ENCODE results near the gene SMPDL3B.

The SMPDL3B gene, protein sequence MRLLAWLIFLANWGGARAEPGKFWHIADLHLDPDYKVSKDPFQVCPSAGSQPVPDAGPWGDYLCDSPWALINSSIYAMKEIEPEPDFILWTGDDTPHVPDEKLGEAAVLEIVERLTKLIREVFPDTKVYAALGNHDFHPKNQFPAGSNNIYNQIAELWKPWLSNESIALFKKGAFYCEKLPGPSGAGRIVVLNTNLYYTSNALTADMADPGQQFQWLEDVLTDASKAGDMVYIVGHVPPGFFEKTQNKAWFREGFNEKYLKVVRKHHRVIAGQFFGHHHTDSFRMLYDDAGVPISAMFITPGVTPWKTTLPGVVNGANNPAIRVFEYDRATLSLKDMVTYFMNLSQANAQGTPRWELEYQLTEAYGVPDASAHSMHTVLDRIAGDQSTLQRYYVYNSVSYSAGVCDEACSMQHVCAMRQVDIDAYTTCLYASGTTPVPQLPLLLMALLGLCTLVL

DNA sequence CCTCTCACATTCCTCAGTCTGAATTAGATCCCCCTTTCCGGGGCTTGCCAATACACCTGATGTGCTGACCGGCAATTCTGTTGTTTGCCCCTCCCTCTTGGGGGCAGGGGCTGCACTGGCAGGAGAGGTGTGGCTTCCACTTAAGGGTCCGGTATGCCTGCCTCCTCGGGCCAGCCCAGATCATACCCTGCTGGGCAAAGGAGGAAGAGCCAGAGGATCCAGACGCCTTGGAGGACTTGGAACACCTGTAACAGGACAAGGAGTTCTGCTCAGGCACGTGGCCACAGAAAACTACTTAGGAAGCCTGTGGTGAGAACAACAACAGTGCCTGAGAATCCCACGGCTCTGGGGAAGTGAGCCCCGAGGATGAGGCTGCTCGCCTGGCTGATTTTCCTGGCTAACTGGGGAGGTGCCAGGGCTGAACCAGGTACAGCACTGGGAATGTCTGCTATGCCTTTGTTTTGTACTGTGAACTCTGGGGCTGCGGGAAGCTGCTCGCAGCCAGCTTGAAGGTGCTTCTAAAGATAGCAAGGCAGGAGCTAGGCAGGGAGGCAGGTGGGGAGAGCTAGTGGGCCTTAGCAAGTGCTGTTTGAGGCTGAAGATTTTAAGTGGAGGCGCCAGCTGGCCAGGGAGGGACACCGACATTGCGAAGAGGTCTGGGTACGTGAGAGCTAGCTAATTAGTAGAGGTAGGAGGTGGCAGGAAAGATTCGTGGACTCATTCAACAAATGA, at the start of gene SMPDL3B:
TSS of gene SMPDL3B (plus strand) at position 183 of the 732 bp plus-strand sequence. CDS start at position 367, 184 bp downstream.
- DNase-seq, result no peak

DNA sequence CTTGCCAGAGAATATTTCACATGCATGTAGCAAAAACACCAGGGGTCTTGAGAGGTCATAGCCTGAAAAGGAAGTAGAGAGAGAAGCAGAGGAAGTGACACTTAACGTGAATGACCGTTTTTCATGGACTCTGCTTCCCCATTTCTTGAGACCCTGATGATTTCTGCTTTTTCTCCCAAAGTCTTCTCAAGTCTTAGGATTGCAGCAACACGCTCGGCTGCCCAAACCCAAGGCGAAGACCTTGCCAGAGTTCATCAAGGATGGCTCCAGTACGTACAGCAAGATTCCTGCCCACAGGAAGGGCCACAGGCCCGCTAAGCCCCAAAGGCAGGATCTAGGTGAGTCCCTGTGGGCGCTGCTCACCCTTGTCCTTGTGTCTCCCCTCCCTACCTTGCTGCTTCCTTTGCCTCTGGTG, 49.7 kb upstream of the SMPDL3B start:
- DNase-seq, result peak; percentile 84 to 85

DNA sequence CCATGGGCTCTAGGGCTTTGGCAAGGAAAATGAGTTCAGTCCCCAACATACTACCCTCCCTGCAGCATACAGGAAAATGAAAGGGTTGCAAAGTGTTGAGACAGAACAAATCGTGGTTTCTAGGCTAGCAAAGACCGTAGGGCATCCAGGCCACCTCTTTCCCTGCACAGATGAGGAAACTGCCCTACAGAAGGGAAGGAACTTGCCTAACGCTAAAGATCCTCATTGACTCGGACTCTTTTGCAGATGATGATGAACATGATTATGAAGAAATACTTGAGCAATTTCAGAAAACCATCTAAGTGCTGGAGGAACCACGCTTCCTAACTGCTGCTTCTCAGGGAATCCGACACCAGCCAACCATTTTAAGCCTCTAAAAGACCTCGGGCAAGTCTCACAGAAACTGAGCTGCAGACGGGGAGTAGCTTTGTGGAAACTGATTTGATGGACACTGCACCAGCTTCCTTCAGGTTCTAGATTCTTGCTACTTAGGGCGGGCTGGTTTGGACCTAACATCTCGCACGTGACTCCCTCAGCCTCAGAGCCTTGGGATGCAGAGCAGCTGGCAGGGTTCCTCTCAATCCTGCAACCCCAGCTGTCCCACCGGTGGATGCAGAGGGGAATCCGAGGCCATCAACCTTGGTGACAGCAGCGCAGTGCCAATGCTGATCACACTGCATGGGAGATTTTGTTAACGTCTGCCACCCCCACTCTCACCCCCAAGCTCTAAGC, 49.0 kb upstream of the SMPDL3B start:
- DNase-seq, result peak; percentile 93 to 95

DNA sequence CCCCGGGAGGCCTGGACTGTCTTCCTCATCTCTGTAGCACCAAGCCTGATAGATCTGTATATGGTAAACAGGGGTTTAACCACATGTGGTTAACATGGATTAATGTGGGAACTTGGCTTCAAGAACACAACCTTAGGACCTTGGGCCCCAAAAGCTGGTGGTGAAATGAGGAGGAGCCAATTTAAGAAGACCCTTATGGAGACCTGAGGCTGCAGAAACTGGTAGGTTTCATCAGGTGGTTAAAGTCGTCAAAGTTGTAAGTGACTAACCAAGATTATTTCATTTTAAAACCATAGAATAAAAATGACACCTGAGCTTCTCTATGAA, 48.5 kb upstream of the SMPDL3B start:
- DNase-seq, result no peak

DNA sequence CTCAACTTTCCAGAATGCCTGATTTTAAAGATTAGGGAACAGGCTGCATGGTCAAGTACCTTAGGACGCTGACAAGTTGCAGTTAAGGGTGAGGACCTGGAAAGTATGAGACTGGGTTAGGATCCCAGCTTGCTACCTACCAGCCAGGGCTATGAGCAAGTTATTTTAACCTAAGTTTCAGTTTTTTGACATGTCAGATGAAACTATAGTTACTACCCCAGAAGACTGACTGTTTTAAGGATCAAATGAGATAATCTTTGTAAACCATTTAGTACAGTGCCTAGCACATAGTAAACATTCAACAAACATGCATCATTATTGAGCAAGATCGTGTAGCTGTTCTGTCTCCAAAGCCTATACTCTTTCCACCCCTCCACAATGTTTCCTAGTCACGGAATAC, 48.1 kb upstream of the SMPDL3B start:
- no peak for DNase-seq

DNA sequence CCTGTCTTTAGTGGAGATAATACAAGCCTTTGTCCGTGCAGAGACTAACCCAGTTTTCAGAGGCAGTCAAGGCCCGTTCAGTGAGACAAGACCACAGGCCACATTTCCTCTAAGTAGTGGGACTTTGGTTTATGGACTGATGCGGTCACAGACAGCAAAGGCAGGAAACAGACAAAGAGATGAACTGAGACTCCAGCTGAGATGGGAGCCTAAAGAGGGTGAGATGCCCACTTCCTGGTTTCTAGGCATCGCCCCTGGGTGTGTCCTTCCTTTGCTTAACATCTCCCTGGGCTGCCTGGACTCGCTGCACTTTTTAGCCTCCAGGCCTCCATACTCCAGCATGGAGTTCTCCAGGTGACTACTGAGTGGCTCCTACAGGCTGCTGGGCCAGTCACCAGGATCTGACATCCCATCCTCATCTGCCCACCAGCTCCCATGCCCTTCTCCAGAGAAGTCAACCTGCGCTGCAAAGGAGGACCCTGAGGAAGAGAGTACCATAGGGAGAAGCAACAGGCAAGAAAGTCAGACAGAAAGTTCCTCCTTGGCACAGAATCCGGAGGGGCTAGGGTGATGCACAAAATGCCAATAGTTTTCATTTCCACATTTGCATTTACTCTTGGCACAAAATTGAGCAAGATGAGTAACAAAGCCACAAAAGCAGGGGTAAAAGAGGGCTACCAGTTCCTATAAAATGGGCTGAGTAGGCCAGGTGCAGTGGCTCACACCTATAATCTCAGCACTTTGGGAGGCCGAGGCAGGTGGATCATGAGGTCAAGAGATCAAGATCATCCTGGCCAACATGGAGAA, 47.4 kb upstream of the SMPDL3B start:
- peak in 1 of 2 experiments; percentile 21 for DNase-seq

DNA sequence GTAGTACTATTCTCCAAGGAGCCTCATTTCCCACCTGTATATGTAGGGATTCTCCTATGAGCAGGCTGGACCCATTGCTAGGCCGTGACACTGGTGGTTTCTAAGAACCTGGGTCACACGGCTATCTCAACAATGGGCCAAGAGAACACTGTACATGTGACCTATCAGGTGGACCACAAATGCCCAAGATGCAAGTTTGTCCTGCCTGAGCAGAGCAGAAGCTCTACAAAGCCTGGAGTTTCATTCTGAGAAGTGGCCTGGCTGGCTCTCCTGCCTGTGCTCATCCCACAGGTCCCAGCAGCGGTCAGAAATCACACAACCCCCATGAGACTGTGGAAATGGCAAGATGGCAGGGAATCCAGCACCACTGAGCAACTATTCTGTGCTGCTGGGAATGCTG, 45.3 kb upstream of the SMPDL3B start:
- no peak for DNase-seq

DNA sequence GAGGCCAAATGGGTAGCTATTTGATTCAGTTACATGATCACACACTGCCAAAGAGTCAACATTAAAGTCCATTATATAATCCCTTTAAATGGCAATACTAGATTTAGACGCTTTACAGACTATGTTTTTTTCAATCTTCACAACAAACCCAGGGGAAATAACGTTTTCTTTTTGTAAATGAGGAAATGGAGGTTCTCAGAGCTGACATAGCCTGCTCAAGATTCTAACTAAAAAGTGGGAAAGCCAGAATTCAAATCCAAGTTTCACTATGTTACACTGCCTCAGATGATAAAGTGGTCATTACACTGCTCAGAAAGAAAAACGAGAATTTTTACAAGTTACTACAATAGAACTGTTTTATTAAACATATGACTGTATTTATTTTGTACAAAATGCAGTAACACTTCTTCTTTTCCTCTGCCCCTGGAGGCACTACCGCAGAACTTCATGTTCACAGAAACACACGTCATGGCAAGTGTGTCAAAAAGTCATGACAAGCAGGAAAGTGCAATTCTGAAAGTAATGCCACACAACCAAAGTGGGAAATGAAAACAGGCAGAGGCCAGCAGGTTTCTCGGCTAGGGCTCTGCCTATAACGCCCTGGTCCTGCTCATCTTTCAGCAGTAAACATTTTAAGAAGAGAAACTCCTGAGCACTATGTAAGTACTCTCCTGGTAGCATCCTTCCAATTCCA, 43.5 kb upstream of the SMPDL3B start:
- no peak for DNase-seq

DNA sequence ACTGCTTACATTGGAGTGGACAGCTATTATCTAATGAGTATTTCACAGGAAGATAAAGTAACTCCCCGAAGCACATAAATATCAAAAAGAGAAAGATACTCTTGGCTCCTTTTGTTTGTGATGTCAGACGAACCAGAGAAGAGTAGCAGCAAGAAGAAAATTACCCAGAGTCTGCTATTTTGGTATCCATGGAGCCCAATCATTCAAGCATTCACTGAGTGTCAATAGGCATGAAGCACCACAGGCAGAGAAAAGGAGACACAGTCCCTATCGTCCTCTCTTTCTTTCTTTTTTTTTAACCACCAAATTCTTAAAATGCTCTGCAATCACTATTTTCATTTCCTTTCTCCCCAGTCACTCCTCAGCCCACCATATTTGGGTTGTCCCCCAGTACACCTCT, 40.3 kb upstream of the SMPDL3B start:
- DNase-seq, result no peak

DNA sequence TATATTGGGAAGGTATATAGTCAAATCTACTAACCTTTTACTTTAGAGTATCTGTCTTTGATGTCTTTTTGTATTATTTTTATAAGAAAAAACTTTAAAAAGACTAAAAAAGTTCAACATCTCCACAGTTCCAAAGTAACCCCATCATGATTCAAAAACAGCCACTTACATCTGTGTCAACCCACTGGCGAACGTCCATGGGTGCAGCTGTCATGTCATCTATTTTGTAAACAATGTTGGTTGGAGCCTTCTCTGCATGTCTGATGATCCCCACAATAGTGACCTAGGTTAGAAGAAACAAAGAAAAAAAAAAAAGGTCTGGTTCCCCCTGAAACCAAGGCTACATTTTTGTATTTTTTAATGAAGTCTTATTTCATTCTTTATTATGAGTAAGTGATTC, 28.0 kb upstream of the SMPDL3B start:
- no peak for DNase-seq

DNA sequence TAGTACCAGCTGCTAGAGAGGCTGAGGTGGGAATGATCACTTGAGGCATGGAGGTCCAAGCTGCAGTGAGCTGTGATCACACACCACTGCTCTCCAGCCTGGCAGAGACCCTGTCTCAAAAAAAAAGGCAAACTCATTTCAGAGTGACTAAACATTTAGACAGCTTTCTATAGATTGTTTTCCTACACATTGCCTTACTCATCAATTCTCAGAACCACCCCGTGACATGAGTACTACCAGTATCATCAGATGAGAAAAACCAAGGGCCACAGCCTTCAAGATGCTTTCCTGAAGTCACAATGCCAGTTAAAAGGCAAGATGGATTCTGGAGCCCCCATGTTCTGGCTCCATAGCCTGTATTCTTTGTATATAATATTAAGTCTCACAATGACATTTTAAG, 22.4 kb upstream of the SMPDL3B start:
- DNase-seq, result no peak

DNA sequence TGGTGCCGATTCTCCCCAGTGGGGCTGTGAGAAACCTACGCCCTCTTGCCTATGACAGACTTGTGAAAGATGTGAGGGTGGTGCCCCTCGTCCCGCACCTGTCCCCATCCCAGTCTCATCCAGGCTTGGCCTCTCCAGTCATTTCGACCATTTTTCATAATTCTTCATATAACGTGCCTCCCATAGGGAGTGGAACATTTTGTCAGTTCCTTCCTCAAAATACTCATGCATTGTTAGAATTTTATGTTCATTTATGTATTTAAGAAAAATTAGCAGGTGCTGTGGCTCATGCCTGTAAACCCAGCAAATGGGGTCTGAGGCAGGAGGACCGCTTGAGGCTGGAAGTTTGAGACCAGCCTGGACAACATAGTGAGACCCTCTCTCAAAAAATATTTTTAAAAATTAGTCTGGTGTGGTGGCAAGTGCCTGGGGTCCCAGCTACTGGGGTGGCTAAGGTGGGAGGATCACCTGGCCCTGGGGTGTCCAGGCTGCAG, 19.7 kb upstream of the SMPDL3B start:
- no peak for DNase-seq

DNA sequence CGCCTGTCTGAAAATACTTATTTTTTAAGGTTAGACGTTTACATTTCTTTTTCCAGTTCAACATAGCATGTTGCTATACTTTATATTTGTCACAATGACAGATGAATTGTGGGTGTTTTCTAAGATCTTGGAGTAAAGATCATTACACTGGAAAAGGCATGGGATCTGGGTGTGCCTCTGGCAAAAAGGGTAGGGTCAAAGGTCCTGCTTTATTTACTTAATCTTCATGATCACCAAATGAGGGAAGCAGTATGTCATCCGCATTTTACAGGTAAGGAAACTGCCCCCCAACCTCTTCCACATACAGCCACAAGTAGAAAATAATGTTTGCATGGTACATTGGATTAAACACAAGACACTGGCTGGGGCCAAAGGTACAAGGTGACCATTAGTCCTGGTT, 12.5 kb upstream of the SMPDL3B start:
- DNase-seq, result no peak

DNA sequence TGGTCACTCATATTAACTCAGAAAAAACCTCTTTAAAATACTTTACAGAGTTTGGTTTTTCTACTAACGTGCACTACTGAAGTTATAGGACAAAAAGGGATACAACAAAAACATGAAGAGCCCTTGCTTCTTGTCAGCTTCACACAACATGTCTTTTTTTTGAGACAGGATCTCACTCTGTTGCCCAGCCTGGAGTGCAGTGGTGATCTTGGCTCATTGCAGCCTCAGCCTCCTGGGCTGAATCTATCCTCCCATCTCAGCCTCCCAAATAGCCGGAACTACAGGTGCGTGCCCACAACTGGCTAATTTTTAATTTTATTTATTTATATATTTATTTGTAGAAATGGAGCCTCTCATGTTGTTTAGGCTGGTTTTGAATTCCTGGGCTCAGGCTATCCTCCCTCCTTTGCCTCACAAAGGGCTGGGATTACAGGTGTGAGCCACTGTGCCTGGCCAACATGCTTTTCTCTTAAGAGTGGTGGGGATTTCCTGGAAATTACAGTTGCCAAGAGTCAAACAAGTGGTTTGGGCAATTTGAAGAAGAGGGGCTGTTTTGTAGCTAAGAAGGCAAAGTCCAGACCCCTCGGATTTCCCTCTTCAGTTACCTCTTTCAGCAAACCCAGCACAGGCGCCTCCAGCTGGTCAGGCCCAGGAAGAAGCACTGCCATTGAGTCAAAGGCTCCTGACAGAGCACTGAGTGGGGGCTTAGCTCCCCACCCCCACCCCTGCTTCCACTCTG, 6.4 kb upstream of the SMPDL3B start:
- no peak for DNase-seq

DNA sequence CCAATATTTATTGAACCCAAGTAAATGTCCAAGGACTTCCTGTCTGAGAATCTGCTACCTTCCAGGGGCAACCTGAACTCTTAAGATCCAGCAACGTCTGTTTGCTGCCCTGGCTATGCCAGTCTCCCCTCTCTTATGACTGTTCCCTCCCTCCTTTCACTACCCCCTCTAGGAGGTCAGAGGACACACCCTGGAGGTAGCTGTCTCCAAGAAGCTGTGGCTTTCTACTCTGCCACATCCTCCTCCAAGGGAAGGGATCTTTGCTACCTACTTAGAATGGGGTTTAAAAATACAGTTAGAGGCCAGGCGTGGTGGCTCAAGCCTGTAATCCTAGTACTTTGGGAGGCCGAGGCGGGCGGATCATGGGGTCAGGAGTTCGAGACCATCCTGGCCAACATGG, 3.6 kb upstream of the SMPDL3B start:
- no peak for DNase-seq

DNA sequence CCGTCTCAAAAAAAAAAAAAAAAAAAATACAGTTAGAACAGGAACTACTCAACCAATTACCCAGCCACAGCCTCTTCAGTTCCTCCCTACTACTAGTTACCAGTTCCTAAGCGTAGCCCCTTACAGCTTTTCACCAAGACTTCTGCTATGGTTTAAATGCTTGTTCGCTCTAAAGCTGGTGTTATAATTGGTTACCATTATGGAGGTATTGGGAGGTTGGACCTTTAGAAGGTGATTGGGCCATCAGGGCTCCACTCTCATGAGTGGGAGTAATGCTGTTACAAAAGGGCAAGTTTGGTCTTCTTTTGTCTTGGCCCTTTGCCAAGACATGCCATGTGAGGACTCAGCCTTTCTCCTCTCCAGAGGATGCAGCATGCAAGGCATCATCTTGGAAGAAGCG, 3.0 kb upstream of the SMPDL3B start:
- DNase-seq, result peak; percentile 50 to 69

DNA sequence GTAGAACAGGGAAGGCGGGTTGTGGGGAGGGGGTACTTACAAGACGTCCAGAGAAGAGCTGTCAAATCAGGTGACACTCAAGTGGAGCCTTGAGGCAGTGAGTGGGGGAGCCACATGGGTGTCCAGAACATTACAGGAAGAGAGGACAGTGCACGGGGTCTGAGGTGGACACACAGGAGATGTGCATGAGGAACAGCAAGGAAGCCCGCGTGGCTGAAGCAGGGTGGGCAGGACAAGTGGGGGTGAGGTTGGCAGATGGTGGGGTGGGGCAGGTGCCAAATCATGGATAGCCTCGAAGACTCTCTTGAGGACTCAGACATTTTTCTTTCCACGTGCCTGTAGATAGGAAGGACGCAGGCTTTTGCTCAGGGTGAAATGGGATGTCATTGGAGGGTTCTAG, 921 bp downstream of the SMPDL3B start:
- DNase-seq, result no peak

DNA sequence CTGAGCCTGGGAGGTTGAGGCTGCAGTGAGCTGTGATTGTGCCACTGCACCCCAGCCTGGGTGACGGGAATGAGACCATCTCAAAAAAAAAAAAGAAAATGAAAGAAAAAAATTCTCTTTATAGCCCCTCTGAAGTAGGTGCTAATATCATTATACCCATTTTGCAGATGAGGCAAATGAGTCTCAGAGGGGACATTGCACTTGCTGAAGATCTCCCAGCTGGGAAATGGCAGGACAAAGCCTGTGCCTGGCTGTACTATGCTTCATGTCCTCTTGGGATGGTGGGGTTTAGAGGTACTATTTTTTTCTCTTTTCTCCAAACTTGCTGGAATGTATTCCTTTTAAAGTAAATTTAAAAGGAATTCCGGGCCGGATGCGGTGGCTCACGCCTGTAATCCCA, 1.6 kb downstream of the SMPDL3B start:
- DNase-seq, result no peak

DNA sequence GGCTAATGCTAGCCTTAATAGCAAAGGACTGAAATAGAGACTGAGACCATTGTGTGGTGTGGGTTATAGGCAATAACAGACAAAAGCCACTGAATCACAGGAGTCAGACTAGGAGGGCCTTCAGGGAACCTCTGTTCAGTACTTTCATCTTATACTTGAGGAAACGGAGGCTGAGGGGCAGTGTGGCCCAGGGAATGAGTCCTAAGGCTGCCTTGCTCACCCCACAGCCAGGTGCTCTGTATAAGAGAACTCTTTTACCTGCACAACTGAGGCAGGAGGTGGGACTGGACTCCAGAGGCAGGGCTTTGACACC, 2.7 kb downstream of the SMPDL3B start:
- DNase-seq, result no peak

DNA sequence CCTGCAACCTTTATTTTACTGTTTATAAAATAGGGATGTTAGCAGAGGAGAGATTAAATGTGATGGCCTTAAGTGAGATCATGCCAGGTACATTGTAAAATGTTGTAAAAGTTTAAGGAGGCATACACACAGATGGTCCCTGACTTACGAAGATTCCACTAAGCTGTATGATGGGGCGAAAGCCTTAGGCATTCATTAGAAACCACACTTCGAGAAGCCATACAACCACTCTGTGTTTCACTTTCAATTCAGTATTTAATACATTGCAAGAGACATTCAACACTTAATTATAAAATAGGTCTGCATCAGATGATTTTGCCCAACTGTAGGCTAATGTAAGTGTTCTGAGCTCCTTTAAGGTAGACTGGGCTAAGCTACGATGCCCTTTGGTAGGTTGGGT, 3.7 kb downstream of the SMPDL3B start:
- no peak for DNase-seq

DNA sequence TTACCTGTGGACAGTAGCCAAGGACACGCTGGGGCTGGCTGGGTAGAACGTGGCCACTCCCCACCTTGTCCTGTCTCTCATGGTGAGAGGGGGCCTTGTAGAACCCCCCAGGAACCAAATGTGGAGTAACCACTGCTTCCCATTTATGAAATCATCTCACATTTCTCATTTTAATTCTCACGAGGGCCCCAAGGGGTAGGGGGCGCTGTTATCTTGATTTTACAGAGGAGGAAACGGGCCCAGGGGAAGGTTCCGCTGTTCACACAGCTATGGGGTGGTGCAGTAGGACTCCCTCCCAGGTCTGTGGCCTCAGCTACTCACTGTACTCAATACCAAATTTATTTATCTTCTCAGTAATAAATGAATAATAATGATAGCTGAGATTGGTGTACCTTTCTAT, 5.5 kb downstream of the SMPDL3B start:
- DNase-seq, result peak; percentile 25 to 51

All from AML-193 (cell line).